GM12878 (cell line): ENCODE data around the gene MCC. TPM values are rescaled to one million over a fixed set of nuclear protein-coding genes. Genes with fewer than 3 reads are reported as not detected.

ENCODE experiments used
- ATAC-seq: fragments of 200-7000 bp; cut with Tn5 transposase; 3 replicates; pipeline ENCODE4 v1.9.1; 2020; ENCODE audit warnings: mild to moderate bottlenecking, moderate library complexity
- BruUV-seq: library from RNA; stranded (reverse); fragments of 400-500 nt; replicated peaks from 2 replicates; lab custom pipeline; 2021; lab: Mats Ljungman, UMichigan
- CTCF ChIA-PET: fragments of 300-600 bp; sonication (Branson Sonifier 250); formaldehyde crosslinking; extraction: SDS; loops from one replicate; lab custom pipeline; 2021; ENCODE audit warnings: inconsistent platforms; lab: Yijun Ruan, JAX
- POLR2A ChIA-PET: fragments of 350-600 bp; formaldehyde crosslinking; extraction: SDS; loops from one replicate; lab custom pipeline; 2021; ENCODE audit warnings: inconsistent platforms; lab: Charles Lee
- RAD21 ChIA-PET: fragments of 300-600 bp; sonication (Branson Sonifier 250); formaldehyde crosslinking; loops from one replicate; lab custom pipeline; 2023; ENCODE audit warnings: antibody characterized with exemption; ENCODE audit not compliant: unreplicated experiment; lab: Charles Lee
- SMC1A ChIA-PET: fragments of 300-600 bp; sonication (Branson Sonifier 250); formaldehyde crosslinking; loops from one replicate; lab custom pipeline; 2023; ENCODE audit not compliant: unreplicated experiment, uncharacterized antibody; lab: Charles Lee
- DNase-seq: peaks from one replicate; pipeline ENCODE4 v3.0.0-alpha.2; 2011; ENCODE audit warnings: low read depth, low spot score
- FAIRE-seq: peaks from 3 replicates; lab custom pipeline; 2011; peaks lifted over from hg19 to GRCh38; lab: Jason Lieb, UNC
- H2AFZ ChIP-seq: 2 replicates; pipeline ENCODE4 v1.6.0; 2011; ENCODE audit warnings: low read depth, low read length, control low read depth; ENCODE audit not compliant: control insufficient read depth
- H3K27ac ChIP-seq: 2 replicates; pipeline ENCODE4 v1.5.1; 2011; ENCODE audit warnings: control low read depth; ENCODE audit not compliant: control insufficient read depth, insufficient read depth
- H3K27me3 ChIP-seq, 2 experiments: replicated peaks in 1 of 2; 2 replicates each; pipeline versions ENCODE4 v1.6.0 to v1.6.1; 2011; ENCODE audit warnings: low read length in 1 of 2; ENCODE audit not compliant: control insufficient read depth in 2 of 2, insufficient read depth in 2 of 2
- H3K36me3 ChIP-seq, 2 experiments: 2 replicates each; pipeline ENCODE4 v1.5.1; 2011; ENCODE audit warnings: low read length in 1 of 2; ENCODE audit not compliant: control insufficient read depth in 2 of 2, insufficient read depth in 2 of 2
- H3K4me1 ChIP-seq: 2 replicates; pipeline ENCODE4 v1.6.1; 2011; ENCODE audit warnings: mild to moderate bottlenecking, low read length, moderate library complexity, mixed read lengths; ENCODE audit not compliant: control insufficient read depth, insufficient read depth
- H3K4me2 ChIP-seq: 2 replicates; pipeline ENCODE4 v1.6.0; 2011; ENCODE audit warnings: control low read depth; ENCODE audit not compliant: control insufficient read depth, insufficient read depth
- H3K4me3 ChIP-seq: fragments of 200-600 bp; sonication (generic); 2 replicates; pipeline ENCODE4 v1.5.1; 2016
- H3K79me2 ChIP-seq: 2 replicates; pipeline ENCODE4 v1.6.0; 2011; ENCODE audit warnings: low read length; ENCODE audit not compliant: control insufficient read depth, insufficient read depth
- H3K9ac ChIP-seq: 2 replicates; pipeline ENCODE4 v1.8.0; 2011; ENCODE audit warnings: low read length, control low read depth, mixed read lengths; ENCODE audit not compliant: control insufficient read depth, insufficient read depth
- H3K9me3 ChIP-seq: replicated peaks from 3 replicates; pipeline ENCODE4 v1.5.1; 2011; ENCODE audit warnings: mild to moderate bottlenecking, low read length; ENCODE audit not compliant: control insufficient read depth, insufficient read depth
- H4K20me1 ChIP-seq: 2 replicates; pipeline ENCODE4 v1.6.0; 2011; ENCODE audit not compliant: control insufficient read depth, insufficient read depth
- CHD4 ChIP-seq: fragments of 200-600 bp; sonication (generic); IDR thresholded peaks from 2 replicates; pipeline ENCODE4 v1.6.1; 2016; ENCODE audit warnings: mild to moderate bottlenecking
- DPF2 ChIP-seq: fragments of 450-650 bp; IDR thresholded peaks from 2 replicates; pipeline ENCODE4 v1.6.1; 2017; ENCODE audit warnings: mild to moderate bottlenecking
- EP300 ChIP-seq, 2 experiments: fragments of 150-350 bp in 1 of 2; IDR thresholded peaks; 2 replicates each; pipeline ENCODE4 v1.6.1; 2011 to 2012; ENCODE audit warnings: low read depth in 2 of 2, low read length in 2 of 2, borderline replicate concordance in 1 of 2, improper control_type of control experiment in 1 of 2, inconsistent platforms in 1 of 2; ENCODE audit not compliant: control insufficient read depth in 1 of 2
- FOXM1 ChIP-seq: IDR thresholded peaks from 2 replicates; pipeline ENCODE4 v1.6.1; 2012; ENCODE audit warnings: low read depth, mild to moderate bottlenecking, inconsistent platforms, low read length, moderate library complexity
- IKZF1 ChIP-seq: fragments of 450-650 bp; conservative IDR thresholded peaks from 2 replicates; pipeline ENCODE4 v1.6.1; 2017; ENCODE audit warnings: antibody characterized with exemption, mild to moderate bottlenecking
- KAT2A ChIP-seq: conservative IDR thresholded peaks from 2 replicates; pipeline ENCODE4 v1.6.1; 2011; ENCODE audit warnings: low read depth, low read length; ENCODE audit not compliant: control insufficient read depth
- KDM1A ChIP-seq: fragments of 200-600 bp; sonication (generic); IDR thresholded peaks from 2 replicates; pipeline ENCODE4 v1.6.1; 2016; ENCODE audit warnings: borderline replicate concordance
- PAX5 ChIP-seq: IDR thresholded peaks from 2 replicates; pipeline ENCODE4 v1.6.1; 2011; ENCODE audit warnings: low read depth, low read length, borderline replicate concordance
- PML ChIP-seq: IDR thresholded peaks from 2 replicates; pipeline ENCODE4 v1.6.1; 2012; ENCODE audit warnings: low read length, inconsistent platforms
- RELA ChIP-seq: fragments of 450-650 bp; IDR thresholded peaks from 2 replicates; pipeline ENCODE4 v1.8.0; 2014; ENCODE audit warnings: borderline replicate concordance; ENCODE audit not compliant: partially characterized antibody
- SMARCA5 ChIP-seq: fragments of 450-650 bp; IDR thresholded peaks from 2 replicates; pipeline ENCODE4 v1.6.1; 2017; ENCODE audit warnings: mild to moderate bottlenecking
- SMC3 ChIP-seq: IDR thresholded peaks from 2 replicates; pipeline ENCODE4 v1.6.1; 2011; ENCODE audit warnings: low read length, improper control_type of control experiment, borderline replicate concordance
- TARDBP ChIP-seq: IDR thresholded peaks from 2 replicates; pipeline ENCODE4 v1.6.1; 2016; ENCODE audit warnings: borderline replicate concordance
- TCF3 ChIP-seq: IDR thresholded peaks from 2 replicates; pipeline ENCODE4 v1.6.1; 2012; ENCODE audit warnings: low read depth, mild to moderate bottlenecking, low read length, borderline replicate concordance; ENCODE audit not compliant: insufficient read depth
- ZBED1 ChIP-seq: IDR thresholded peaks from 2 replicates; pipeline ENCODE4 v1.6.1; 2016; ENCODE audit warnings: borderline replicate concordance
- ZNF217 ChIP-seq: fragments of 450-650 bp; IDR thresholded peaks from 2 replicates; pipeline ENCODE4 v1.6.1; 2017; ENCODE audit warnings: antibody characterized with exemption, mild to moderate bottlenecking
- ZNF24 ChIP-seq: fragments of 450-650 bp; IDR thresholded peaks from 2 replicates; pipeline ENCODE4 v1.6.1; 2017; ENCODE audit warnings: antibody characterized with exemption, mild to moderate bottlenecking
- ZNF384 ChIP-seq: IDR thresholded peaks from 2 replicates; pipeline ENCODE4 v1.6.1; 2012; ENCODE audit warnings: low read depth, mild to moderate bottlenecking, low read length, improper control_type of control experiment, borderline replicate concordance
- ZNF622 ChIP-seq: fragments of 450-650 bp; IDR thresholded peaks from 2 replicates; pipeline ENCODE4 v1.6.1; 2017; ENCODE audit warnings: mild to moderate bottlenecking, inconsistent platforms
- ZSCAN29 ChIP-seq: fragments of 450-650 bp; IDR thresholded peaks from 2 replicates; pipeline ENCODE4 v1.6.1; 2017; ENCODE audit warnings: mild to moderate bottlenecking, moderate library complexity
- WGBS: methylation state at CpG from one replicate; pipeline ENCODE4 v1.1.6; 2016; ENCODE audit warnings: low lambda C conversion rate; ENCODE audit not compliant: insufficient replicate concordance, insufficient coverage; ENCODE audit errors: missing lambda C conversion rate; 5-methylcytosine and 5-hydroxymethylcytosine counted together
- in situ Hi-C: fragments of 300-500 bp; cut with MboI; formaldehyde crosslinking; loops from 9 replicates; pipeline ENCODE4 v1.14.3; 2018; ENCODE audit warnings: mixed read lengths
- intact Hi-C: fragments of 100-400 bp; cut with micrococcal nuclease; formaldehyde crosslinking; loops from one replicate; pipeline ENCODE4 v1.14.2; 2022; ENCODE audit not compliant: unreplicated experiment
- polyA plus RNA-seq, 11 experiments: library from polyadenylated mRNA; depleted of rRNA in 4 of 11; unstranded in 6 of 11; stranded (reverse) in 5 of 11; fragments of >200 nt; fragmentation: Nextera tagmentation in 4 of 11; fragmentation: Illumina TruSeq in 1 of 11; extraction: Ambion mirVana in 4 of 11; extraction: Trizol in 1 of 11; gene quantifications; 1 replicate in 1 of 11; 2 replicates in 10 of 11; pipeline versions ENCODE4 v1.2.1 to v1.2.3, GENCODE V29; 2011 to 2016; ENCODE audit warnings: inconsistent platforms in 2 of 11, missing spikeins in 2 of 11, low read depth in 1 of 11
- total RNA-seq, 4 experiments: library from RNA; depleted of rRNA in 3 of 4; stranded (reverse); fragments of >200 nt in 3 of 4; fragmentation: Illumina TruSeq in 1 of 4; extraction: Trizol in 1 of 4; gene quantifications; 2 replicates each; pipeline versions ENCODE4 v1.2.1 to v1.2.3, GENCODE V29; 2013 to 2021
- TF ChIP-seq, protein P1 (sequence below): fragments of 450-650 bp; IDR thresholded peaks from 2 replicates; pipeline ENCODE4 v1.6.1; 2017; ENCODE audit warnings: mild to moderate bottlenecking, low read depth, inconsistent platforms; ENCODE audit not compliant: poor library complexity, severe bottlenecking
- TF ChIP-seq, protein P2 (sequence below): fragments of 450-650 bp; IDR thresholded peaks from 2 replicates; pipeline ENCODE4 v1.6.1; 2017; ENCODE audit warnings: low read depth, mild to moderate bottlenecking, moderate library complexity

MCC gene
- total and polyA plus RNA-seq, 10 of the 15 experiments (the other 5 are each of a cell fraction or from before 2014, with no cell fraction given), result 0.03 to 0.86 (median 0.16) TPM

- intact Hi-C loops (loop anchor here (5.0 to 10.0 kb wide), 3 partner anchors 284 to 559 kb away; no protein-coding TSS in a partner anchor), in situ Hi-C loops (no loop called here)
- H3K9ac ChIP-seq, result no peak overlapping the region
- no peak overlapping the region for H3K27ac ChIP-seq
- peak overlapping the region; percentile 69 for H3K4me3 ChIP-seq
- ATAC-seq (peak; percentile 90), DNase-seq (peak; percentile 45), FAIRE-seq (peak; percentile 74)
- 14% methylated on average over 11 of the region's 11 CpGs for WGBS
- H3K4me2 ChIP-seq, result peak overlapping the region; percentile 65
- no TSS peak for BruUV-seq
- no peaks in the 10 kb centered on the region for H3K79me2 ChIP-seq
- no peaks in the 10 kb centered on the region for H3K9me3 ChIP-seq
- CTCF ChIA-PET, result interaction anchor here (1.0 to 1.2 kb wide), 3 partner anchors 25 to 68 kb away, joined by 3 read pairs; no protein-coding TSS in a partner anchor
- no peaks in the 10 kb centered on the region for H4K20me1 ChIP-seq
- H2AFZ ChIP-seq, result peak overlapping the region; percentile 82
- POLR2A ChIA-PET, result no interaction called here
- SMC1A ChIA-PET, result interaction anchor here (0.6 to 2.2 kb wide), 6 partner anchors 24 to 53 kb away, joined by 3 to 5 read pairs (median 4); no protein-coding TSS in a partner anchor
- RAD21 ChIA-PET, result interaction anchor here (0.7 kb wide), 1 partner anchor 26 kb away, joined by 3 read pairs; no protein-coding TSS in a partner anchor
- no peaks in the 10 kb centered on the region for H3K36me3 ChIP-seq
- no peaks in the 10 kb centered on the region for H3K27me3 ChIP-seq
- H3K4me1 ChIP-seq, result peaks cover 11% of the 10 kb centered on the region
- TF ChIP-seq ZBED1 (no peak), EP300 (IDR thresholded peaks at IDR 0.05; ENCODE audit: borderline replicate concordance in 1 of 2, control insufficient read depth in 1 of 2, low read depth in 2 of 2, low read length in 2 of 2) (peak; percentile 23 to 32; a peak in 1 of 4 replicates), KDM1A (no peak), SMC3 (no peak), TCF3 (no peak), RELA (no peak), ZNF384 (no peak), ZNF217 (no peak), ZNF24 (peak; percentile 72), IKZF1 (peak; percentile 49), ZSCAN29 (peak; percentile 47; the same call in 1 of the 2 replicates), SMARCA5 (no peak), KAT2A (no peak), DPF2 (0 out of 2 replicates have a peak, but pooled peaks have one; percentile 38), ZNF622 (no peak), FOXM1 (no peak), CHD4 (no peak), PAX5 (no peak), PML (no peak), TARDBP (no peak)
- TF ChIP-seq, protein P1, sequence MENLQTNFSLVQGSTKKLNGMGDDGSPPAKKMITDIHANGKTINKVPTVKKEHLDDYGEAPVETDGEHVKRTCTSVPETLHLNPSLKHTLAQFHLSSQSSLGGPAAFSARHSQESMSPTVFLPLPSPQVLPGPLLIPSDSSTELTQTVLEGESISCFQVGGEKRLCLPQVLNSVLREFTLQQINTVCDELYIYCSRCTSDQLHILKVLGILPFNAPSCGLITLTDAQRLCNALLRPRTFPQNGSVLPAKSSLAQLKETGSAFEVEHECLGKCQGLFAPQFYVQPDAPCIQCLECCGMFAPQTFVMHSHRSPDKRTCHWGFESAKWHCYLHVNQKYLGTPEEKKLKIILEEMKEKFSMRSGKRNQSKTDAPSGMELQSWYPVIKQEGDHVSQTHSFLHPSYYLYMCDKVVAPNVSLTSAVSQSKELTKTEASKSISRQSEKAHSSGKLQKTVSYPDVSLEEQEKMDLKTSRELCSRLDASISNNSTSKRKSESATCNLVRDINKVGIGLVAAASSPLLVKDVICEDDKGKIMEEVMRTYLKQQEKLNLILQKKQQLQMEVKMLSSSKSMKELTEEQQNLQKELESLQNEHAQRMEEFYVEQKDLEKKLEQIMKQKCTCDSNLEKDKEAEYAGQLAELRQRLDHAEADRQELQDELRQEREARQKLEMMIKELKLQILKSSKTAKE, result no peak
- TF ChIP-seq, protein P2, sequence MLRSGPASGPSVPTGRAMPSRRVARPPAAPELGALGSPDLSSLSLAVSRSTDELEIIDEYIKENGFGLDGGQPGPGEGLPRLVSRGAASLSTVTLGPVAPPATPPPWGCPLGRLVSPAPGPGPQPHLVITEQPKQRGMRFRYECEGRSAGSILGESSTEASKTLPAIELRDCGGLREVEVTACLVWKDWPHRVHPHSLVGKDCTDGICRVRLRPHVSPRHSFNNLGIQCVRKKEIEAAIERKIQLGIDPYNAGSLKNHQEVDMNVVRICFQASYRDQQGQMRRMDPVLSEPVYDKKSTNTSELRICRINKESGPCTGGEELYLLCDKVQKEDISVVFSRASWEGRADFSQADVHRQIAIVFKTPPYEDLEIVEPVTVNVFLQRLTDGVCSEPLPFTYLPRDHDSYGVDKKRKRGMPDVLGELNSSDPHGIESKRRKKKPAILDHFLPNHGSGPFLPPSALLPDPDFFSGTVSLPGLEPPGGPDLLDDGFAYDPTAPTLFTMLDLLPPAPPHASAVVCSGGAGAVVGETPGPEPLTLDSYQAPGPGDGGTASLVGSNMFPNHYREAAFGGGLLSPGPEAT, result peak; percentile 19; the same call in 1 of the 2 replicates
Observed at GRCh38 chr5:113047733-113048652, 440.3 kb downstream of the MCC start.
